Measurements from ENCODE around the gene TTK.

TTK gene

DNA sequence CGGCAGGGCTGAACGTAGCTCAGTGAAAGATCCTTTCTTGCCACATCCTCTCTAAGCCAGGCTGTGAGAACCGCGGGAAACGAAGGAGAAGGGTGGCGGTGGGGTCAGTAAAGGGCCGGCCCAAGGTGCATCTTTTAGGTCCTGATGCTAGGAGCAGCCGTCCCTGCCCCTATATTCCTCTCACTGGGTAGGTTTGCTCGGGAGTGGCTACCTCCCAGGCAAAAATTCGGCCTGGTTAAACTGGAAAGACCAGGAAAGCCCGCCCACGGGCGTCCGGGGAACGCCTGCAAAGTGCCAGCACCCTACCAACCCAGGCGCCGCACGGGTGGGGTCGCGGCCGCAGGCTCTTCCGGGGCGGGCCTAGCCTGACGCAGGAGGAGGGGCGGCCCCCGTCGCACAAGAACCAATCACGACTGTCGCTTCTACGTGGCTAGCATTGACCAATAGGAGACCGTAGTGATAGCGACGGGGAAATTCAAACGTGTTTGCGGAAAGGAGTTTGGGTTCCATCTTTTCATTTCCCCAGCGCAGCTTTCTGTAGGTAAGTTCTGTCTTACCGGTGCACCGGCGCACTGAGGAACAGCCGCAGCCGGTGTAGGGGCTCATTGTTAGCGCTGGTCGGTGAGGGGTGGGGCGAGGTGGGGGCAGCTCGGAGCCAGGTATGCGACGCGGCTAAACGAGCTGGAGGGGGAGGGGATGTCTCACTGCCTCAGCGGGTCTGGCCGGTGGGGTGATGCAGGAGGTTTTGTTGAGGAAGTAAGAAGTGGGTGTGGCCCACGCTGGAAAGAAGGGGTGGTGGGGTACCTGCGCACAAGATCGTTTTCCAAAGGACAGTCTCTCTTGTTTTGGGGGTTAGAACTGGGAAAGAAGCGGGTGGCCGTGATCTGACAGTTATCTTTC lies at the start of gene TTK:
Gene TTK (plus strand): TSS at position 477 of the 900 bp plus-strand sequence. CDS start 1,195 bp downstream, outside the sequence.
- peak; percentile 97 for DNase-seq

DNA sequence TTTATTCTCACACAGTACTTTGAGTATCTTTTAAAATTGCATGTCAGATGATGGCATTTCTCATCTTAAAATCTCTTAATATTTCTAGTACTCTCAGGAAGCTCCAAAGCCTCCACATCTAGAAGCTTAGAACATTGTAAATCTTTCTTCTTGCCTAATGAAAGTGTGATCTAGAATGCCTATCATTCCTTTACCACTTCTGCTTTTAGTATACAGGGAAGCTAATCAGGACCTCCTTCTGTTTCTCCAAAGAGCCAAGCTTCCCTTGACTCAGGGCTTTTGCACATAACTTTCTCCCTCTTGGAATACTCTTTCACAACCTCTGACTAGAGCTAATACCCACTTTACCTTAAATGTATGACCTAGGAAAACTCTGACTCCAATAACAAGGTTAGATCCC lies 49.6 kb upstream of the TTK start:
- no peak for DNase-seq

DNA sequence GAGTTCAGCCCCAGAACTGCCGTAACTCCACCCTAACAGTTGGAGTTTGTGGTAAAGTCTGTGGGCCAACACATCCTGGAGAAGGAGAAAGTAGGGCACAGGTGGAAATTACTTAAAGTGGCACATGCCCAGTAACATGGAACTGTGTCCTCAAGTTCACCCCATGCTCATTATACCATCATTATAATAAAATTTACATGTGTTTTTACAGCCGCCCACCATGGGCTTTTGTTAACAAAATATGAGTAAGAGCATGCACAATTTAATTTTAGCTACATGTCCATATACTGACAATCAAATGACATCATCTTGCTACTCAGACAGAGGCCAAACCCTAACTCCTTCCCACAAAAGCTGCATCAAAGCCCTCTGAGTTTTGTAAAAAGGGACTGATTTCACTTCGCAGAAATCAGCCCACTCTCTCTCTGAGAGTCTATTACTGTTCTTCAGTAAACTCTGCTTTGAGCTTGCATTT lies 39.8 kb upstream of the TTK start:
- no peak for DNase-seq

DNA sequence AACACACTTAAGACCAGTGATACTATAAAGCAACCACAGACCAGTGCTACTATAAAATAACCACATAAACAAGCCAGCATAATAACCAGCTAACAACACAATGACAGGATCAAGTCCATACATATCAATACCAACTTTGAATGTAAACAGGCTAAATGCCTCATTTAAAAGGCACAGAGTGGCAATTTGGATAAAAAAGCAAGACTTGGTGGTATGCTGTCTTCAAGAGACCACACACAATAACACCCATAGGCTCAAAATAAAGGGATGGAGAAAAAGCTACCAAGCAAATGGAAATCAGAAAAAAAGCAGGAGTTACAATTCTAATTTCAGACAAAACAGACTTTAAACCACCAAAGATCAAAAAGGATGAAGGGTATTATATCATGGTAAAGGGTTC lies 37.3 kb upstream of the TTK start:
- no peak for DNase-seq

DNA sequence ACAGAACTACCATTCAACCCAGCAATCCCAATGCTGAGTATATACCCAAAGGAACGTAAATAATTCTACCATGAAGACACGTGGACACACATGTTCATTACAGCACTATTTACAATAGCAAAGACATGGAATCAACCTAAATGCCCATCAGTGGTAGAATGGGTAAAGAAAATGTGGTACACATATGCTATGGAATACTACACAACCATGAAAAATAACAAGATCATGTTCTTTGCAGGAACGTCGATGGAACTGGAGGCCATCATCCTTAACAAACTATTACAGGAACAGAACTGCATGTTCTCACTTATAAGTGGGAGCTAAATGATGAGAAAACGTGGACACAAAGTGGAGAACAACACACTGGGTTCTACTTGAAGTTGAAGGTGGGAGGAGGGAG lies 34.7 kb upstream of the TTK start:
- DNase-seq = no peak

DNA sequence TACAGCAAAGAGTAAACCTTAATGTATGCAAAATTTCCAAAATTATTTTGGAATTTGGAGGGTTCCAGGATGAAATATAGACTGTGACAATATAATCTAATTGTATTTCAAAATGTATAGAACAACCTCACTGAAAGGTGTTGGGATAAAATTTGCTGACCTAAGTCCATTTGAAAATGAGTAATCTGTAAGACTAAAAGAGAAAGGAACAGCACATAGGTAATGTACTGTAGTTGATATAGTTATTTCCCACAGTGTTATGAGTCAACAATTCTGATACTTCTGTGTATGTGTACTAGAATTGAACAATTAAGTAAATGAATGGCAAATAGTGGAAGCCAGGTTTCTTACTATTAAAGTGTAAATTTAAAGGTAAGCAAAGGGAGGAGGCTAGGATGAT lies 33.3 kb upstream of the TTK start:
- no peak for DNase-seq

DNA sequence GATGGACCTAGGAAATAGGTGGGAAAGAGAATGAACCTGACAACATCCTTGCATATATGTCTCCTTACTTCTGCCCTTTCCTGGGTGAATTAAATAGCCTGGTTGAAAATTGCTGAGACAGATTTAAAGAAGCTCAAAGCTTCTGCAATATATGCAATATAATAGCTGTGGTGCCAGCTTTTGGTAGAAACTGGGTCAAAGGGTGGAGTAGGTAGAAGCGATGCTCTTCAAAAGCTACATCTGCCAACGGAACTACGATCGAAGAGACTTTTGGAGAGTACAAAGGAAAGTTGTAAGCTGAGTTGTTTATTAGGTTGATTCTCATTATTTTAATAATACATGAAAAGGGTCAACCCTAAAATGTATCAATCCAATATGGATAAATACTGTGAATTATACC lies 22.8 kb upstream of the TTK start:
- no peak for DNase-seq

DNA sequence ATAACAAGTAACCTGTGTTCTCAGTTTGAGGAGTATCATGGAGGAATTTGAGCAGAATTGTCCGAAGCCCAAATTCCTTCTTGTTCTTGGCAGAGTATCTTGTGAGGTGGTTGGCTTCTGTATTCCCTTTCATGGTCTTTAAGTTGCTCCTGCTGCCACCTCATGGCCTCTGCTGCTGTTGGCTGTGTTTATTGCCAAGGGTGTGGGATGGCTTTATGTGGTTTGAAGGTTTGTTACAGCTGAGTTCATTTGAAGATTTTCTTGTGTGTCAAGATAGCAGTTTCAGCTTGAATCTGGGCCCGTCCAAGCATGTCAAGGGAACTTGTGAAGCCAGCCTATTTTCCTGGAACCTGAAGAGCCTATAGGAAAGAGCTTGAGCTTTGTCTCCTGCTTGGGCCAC lies 20.2 kb upstream of the TTK start:
- no peak for DNase-seq

DNA sequence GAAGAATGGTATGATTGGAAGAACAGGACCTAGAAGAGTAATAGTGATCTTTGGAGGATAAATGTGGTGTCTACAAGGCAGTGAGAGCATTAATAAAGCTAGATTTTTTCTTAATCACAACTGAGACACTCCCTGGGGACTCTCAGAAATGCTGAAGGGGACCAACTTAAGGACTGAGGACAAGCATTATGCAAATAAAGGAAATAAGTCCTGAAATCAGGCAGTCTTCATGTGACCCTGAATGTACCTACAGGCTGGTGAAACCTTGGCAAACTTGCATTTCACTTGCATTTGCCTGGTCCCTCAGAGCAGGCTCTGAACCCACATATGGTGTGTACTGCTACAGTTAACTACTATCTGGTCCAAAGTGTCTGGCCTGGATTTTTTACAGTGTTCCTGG lies 19.3 kb upstream of the TTK start:
- no peak for DNase-seq

DNA sequence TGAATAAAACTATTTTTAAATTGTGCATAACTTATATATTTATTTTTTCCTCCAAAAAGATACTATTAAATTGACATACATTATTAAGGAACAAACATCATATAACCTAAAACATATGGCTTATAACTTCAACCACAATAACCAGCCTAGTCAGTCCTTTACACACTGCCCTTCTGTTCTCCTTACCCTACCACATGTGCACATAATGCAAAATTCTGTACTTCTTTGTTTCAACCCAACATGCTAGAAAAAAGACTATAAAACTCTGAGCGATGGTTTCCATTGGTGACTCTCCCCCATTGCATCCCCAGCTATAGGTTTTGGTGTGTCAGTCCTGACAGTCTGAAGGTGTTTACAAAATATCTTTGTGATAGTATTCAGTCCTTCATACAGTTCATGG lies 14.8 kb upstream of the TTK start:
- DNase-seq = no peak

DNA sequence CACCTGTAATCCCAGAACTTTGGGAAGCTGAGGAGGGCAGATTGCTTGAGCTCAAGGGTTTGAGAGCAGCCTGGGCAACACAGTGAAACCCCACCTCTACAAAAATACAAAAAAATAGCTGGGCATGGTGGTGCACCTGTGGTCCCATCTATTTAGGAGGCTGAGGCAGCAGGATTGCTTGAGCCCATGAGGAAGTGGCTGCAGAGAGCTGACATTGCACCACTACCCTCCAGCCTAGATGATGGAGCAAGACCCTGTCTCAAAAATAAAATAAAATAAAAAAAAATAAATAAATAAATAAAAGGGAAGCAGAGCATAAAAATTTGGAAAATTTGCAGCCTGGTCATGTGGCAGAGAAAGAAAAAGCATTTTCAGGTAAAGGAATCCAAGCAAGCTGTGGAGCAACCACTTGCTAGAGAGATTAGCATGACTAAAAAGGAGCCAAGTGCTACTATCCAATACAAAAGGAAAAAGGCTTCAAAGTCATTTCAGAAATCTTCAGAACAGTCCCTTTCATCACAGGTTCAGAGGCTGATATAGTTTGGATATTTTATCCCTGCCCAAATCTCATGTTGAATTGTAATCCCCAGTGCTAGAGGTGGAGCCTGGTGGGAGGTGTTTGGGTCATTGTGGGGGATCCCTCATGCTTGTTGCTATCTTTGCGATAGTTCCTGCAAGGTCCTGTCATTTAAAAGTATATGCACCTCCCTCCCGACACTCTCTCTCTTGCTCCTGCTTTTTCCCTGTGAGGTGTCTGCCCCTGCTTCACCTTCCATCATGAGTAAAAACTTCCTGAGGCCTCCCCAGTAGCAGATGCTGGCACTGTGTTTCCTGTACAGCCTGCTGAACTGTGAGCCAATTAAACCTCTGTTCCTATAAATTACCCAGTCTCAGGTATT lies 11.2 kb upstream of the TTK start:
- no peak for DNase-seq

DNA sequence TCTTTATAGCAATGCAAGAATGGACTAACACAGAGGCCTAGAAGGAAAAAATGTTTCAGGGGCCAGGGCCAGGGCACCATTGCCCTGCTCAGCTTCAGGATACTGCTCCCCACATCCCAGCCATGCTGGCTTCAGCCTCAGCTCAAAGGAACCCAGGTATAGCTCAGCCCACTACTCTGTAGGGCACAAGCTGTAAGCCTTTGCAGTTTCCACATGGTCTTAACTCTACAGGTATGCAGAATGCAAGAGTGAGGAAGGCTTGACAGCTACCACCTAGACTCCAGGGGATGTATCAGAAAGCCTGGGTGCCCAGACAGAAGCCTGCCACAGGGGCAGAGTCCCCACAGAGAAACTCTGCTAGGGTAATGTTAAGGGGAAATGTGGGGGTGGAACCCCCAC lies 10.5 kb upstream of the TTK start:
- no peak for DNase-seq

DNA sequence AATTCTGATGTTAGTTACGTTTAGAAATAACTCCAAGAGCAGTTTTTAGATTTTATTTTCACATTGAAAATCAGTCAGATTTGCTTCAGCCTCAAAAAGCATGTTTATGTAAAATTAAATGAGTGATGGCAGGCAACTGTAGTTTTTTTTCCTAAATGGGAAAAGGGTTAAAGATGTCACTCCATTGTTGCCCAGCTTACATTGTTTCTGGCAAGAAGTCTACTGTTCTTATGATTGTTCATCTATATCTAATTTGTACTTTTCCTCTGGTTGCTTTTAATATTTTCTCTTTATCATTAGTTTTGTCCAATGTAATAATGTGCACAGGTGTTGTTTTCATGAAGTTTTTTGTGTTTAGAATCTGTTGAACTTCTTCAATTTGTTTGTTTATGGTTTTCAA lies 6.7 kb upstream of the TTK start:
- no peak for DNase-seq

DNA sequence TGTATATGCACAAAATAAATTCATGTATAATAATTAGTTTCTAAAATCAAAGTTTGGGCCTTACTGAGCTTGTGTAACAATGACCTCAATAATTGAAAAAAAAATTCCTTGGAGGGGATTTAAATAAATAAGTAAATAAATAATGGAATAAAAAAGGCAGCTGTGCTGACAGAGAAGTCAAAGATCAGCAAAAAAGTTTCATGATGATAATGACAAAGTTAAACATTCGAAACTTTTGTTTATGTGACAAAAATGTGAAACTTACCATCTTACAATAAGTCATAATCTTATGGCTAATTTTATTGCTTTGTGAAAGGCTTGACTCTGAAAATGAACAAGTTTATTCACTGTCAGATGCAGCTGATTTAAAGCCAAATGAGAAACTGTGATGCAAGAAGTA lies 3.1 kb upstream of the TTK start:
- DNase-seq = no peak

DNA sequence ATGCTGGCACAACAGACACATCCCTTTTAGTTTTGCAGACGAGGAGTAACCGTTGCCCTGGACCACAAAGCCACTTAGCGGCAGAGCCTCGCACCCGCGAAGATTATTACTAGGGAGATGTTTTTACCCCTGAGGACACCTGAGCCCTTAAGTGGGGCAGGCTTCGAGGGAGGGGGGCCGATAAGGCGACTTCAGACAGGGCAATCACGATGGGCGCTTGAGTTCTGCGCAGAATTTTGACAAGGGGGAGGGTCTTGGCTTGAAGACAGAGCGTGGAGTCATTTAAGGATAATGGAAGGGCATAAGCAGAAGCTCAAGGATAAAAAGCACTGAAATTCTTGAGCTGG lies 650 bp upstream of the TTK start:
- DNase-seq = no peak

DNA sequence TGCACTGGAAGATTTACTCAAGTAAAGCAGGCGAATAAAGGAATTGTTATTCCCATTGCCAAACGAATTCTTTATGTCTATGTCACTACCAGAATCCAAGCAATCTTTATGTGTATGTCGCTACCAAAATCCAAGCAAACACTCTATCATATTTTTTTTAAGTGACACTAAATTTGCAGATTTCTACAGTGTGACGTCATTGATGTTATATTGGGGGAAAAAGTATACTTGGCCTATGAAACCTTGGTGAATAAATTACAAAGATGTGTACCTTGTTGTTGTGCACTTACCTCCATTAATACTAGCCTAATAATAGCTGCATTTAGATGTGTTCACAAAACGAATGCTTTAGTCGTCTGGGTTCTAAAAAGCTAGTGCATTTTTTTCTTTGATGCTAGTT lies 957 bp downstream of the TTK start:
- no peak for DNase-seq

DNA sequence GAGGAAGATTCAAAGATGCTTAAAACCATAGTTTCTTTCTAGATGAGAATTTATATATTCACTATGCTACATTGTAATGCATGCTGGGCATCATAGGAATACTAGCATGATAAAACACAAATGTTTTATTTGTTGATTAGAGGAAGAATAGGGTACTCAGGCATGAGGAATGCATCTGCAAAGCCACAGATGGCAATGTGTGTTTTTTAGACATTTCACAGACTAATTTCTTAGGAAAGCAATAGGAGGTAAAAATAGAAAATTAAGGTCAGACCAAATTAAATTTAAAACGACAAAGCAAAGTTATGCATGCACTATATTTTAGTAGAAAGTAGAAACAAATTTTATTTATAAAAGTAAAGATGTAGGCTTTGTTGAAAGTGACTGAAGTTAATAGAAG lies 2.1 kb downstream of the TTK start:
- no peak for DNase-seq

DNA sequence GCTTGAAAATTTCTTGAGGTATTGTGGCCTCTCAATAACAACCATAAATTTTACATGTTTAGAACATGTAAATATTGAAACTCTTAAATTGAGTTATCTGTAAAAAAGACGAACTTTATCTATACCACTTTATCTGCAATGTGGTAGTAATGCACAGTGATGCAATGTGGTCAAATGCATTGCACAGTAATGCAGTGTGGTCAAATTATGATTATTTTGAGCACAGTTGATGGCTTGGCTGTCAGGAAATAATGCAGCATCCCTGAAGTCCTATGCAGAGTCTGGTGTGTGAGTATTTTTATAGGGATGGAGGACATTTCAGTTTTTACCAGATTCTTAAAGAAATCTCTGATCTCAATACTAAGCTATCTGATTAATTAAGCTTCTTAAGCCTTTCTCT lies 5.1 kb downstream of the TTK start:
- no peak for DNase-seq

DNA sequence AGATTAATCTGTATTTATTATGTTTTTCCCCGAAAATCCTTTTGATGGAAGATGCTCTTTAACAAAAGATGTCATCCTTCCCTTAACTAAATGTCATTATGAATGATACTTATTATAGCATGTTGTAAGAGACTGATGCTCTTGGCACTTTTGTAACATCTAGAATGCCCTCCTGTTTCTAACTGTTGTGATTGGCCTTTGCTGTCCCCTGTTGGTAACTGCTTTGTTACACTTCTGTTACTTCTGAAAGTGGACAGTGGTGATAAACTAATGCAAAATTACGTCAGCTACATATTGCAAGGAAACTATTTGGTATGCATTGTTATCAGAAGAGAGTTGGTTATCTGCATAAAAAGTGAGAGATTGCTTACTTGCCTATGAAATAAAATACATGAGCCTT lies 5.8 kb downstream of the TTK start:
- DNase-seq = no peak

DNA sequence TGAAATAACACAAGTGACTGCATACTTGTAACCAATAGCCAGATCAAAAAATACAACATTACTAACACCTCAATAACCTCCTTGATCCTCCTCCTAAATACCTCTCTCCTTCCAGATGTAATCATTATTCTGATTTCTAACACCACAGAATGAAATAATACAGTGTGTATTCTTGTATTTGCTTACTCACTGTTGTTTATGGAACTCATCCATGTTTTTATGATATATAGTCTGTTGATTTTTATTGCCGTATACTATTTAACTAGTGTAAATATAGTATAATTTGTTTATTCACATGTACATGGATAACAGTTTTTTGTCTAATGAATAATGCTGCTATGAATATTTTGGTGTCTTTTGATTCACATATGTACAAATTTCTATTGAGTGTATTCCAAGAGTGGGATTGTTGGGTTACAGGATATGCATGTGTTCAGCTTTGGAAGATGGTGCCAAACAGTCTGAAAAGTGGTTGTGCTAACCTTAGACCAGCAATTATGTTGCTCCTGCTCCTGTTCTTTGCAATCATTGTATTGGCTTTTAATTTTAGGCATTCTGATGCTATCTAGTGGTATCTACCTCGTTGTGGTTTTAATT lies 11.5 kb downstream of the TTK start:
- DNase-seq = no peak

DNA sequence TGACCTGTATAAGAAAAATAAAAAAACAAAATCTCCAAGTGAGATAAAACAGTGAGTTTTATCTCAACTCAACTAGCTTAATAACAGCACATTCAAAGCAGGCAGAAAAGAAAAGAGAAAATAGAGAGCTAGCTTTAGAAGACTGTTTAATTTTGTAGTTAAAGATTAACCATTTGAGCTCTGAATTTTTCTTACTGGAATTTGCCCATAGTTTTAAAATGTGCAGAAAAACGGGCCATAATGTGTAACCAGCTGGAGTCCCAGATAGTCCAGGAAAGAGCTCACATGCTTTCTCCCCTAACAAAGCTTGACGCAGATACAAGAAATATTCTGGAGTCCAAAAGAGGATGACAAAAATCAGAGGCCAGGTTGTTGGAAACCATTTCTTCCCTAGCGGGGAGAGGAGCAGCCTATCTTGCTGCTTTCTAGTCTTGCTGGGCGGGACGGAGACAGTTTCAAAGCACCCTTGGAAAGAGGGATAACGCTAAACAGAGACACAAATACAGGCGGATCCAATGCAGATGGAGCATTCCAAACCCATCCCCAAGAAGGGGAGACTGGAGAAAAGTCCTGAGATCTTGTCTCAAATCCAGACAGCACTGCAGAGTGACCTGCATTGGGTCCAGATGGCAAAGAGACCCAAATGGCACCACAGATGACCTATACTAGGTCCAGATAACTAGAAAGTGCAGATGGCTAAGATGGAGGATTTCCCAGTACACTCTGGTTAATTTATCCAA lies 16.1 kb downstream of the TTK start:
- DNase-seq = no peak

DNA sequence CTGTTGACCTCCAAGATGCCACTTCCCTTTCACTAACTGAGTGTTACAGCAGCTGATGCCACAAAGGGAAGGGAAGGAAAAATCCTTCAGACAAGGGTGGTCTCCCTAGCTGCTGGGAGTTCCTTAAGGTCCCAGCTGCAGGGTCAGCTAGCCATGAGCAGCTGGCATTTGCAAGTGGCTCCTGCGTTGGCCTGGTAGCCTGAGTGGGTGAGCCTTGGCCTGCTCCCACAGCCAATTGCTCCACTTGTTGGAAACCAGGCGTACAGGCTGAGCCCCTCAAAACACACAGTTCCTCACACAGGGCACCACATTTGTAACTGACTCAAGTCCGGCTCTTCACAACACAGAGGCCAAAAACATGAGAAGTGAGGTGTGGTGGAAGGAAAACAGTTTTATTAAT lies 16.7 kb downstream of the TTK start:
- DNase-seq = no peak

DNA sequence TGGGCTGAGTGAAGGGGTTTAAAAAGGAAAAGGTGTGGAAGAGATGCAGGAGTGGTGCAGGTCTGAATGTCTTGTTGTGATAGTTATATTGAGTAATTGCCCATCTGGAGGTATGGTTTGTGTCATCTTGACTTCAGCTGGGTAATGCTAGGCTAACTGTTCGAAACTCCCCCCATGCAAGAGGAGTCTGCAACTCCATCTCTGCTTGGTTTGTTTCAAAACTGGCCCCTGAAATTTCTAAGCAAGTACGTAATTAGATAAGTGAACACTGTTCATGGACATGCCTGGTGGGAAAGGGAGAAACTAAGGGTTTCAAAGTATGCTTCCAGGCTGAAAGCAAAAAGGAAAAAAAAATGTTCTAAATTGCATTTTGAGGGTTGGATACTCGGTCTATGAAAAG lies 17.1 kb downstream of the TTK start:
- DNase-seq = no peak

Data from hematopoietic multipotent progenitor cell treated with erythropoietin and hydrocortisone succinate and interleukin-3 and kit ligand, for 8 days (in vitro differentiated cells).